HepG2 (cell line): ENCODE results near the gene KISS1R. TPM values are rescaled to one million over a fixed set of nuclear protein-coding genes. Genes with fewer than 3 reads are reported as not detected.
A peak's percentile ranks its signal among the peaks of the same experiment; 100 is the strongest.

Experiments used
- ATAC-seq: fragments of 200-7000 bp; cut with Tn5 transposase; 3 replicates; pipeline ENCODE4 v1.9.1; 2020; ENCODE audit warnings: mild to moderate bottlenecking, moderate library complexity
- BruUV-seq: library from RNA; stranded (reverse); fragments of 400-500 nt; replicated peaks from 2 replicates; lab custom pipeline; 2021; lab: Mats Ljungman, UMichigan
- CTCF ChIA-PET: fragments of 300-600 bp; formaldehyde crosslinking; extraction: SDS; loops from one replicate; lab custom pipeline; 2021; ENCODE audit warnings: low total read pairs, inconsistent platforms, low intra/inter-chr PET ratio; lab: Yijun Ruan, JAX
- POLR2A ChIA-PET: fragments of 350-600 bp; sonication (Branson Sonifier 250); formaldehyde crosslinking; loops from one replicate; lab custom pipeline; 2020; ENCODE audit warnings: antibody characterized with exemption, inconsistent platforms; lab: Yijun Ruan, JAX
- DNase-seq: peaks from one replicate; pipeline ENCODE4 v3.0.0-alpha.2; 2015; ENCODE audit warnings: low spot score
- FAIRE-seq: peaks from 3 replicates; lab custom pipeline; 2011; peaks lifted over from hg19 to GRCh38; lab: Jason Lieb, UNC
- H2AFZ ChIP-seq: one replicate; pipeline ENCODE4 v1.6.1; 2011; ENCODE audit warnings: low read length, inconsistent platforms
- H3K27ac ChIP-seq: fragments of 300-600 bp; 3 replicates; pipeline ENCODE4 v1.8.0; 2011; ENCODE audit warnings: mixed run types, mild to moderate bottlenecking, mixed read lengths, low read length, inconsistent platforms; ENCODE audit not compliant: insufficient read depth; ENCODE audit errors: extremely low read length
- H3K27me3 ChIP-seq, 2 experiments: fragments of 200-600 bp in 1 of 2; 2 replicates in 1 of 2; 3 replicates in 1 of 2; pipeline versions ENCODE4 v1.6.0 to v1.8.0; 2011; ENCODE audit warnings: low read length in 2 of 2, mild to moderate bottlenecking in 2 of 2, moderate library complexity in 2 of 2, inconsistent platforms in 1 of 2; ENCODE audit not compliant: insufficient read depth in 2 of 2, control insufficient read depth in 1 of 2
- H3K36me3 ChIP-seq, 2 experiments: fragments of 200-600 bp in 1 of 2; replicated peaks in 1 of 2; 2 replicates in 1 of 2; 3 replicates in 1 of 2; pipeline versions ENCODE4 v1.5.1 to v1.8.0; 2011; ENCODE audit warnings: low read length in 2 of 2, inconsistent platforms in 1 of 2; ENCODE audit not compliant: insufficient read depth in 2 of 2, control insufficient read depth in 1 of 2
- H3K4me1 ChIP-seq: 2 replicates; pipeline ENCODE4 v1.5.1; 2012; ENCODE audit warnings: low read length, inconsistent platforms; ENCODE audit not compliant: insufficient read depth
- H3K4me2 ChIP-seq: 2 replicates; pipeline ENCODE4 v1.6.0; 2011; ENCODE audit warnings: low read depth, low read length, inconsistent platforms
- H3K4me3 ChIP-seq, 3 experiments: fragments of 200-600 bp in 1 of 3; sonication (generic), shearing (Covaris generic) in 1 of 3; replicated peaks in 1 of 3; 2 replicates each; pipeline ENCODE4 v1.5.1; 2011 to 2016; ENCODE audit warnings: low read length in 3 of 3, inconsistent platforms in 2 of 3, low read depth in 2 of 3, mild to moderate bottlenecking in 2 of 3, control low read depth in 1 of 3, mixed read lengths in 1 of 3; ENCODE audit not compliant: insufficient read depth in 1 of 3
- H3K79me2 ChIP-seq: one replicate; pipeline ENCODE4 v1.6.1; 2011; ENCODE audit warnings: low read length, inconsistent platforms; ENCODE audit not compliant: insufficient read depth
- H3K9ac ChIP-seq: 2 replicates; pipeline ENCODE4 v1.6.0; 2011; ENCODE audit warnings: mild to moderate bottlenecking, low read depth, low read length, inconsistent platforms; ENCODE audit not compliant: insufficient read depth
- H3K9me3 ChIP-seq: 2 replicates; pipeline ENCODE4 v1.5.1; 2012; ENCODE audit warnings: mild to moderate bottlenecking, low read length
- H4K20me1 ChIP-seq: 2 replicates; pipeline ENCODE4 v1.6.0; 2011; ENCODE audit warnings: inconsistent platforms, mild to moderate bottlenecking, low read length, moderate library complexity; ENCODE audit not compliant: insufficient read depth
- KDM4B ChIP-seq: sonication (generic); formaldehyde crosslinking; IDR thresholded peaks from 2 replicates; pipeline ENCODE4 v1.4.0; 2020; ENCODE audit warnings: missing genetic modification reagents
- KMT2B ChIP-seq: IDR thresholded peaks from 2 replicates; pipeline ENCODE4 v1.6.1; 2016; ENCODE audit warnings: missing genetic modification reagents, missing compliant biosample characterization
- NR3C1 ChIP-seq: sonication (generic); formaldehyde crosslinking; IDR thresholded peaks from 2 replicates; pipeline ENCODE4 v1.4.0; 2020; ENCODE audit warnings: missing genetic modification reagents
- RBAK ChIP-seq: sonication (generic); formaldehyde crosslinking; IDR thresholded peaks from 2 replicates; pipeline ENCODE4 v1.5.1; 2020; ENCODE audit warnings: mild to moderate bottlenecking, missing genetic modification reagents
- RBM39 ChIP-seq: fragments of 200-400 bp; formaldehyde crosslinking; IDR thresholded peaks from one replicate; pipeline ENCODE4 v1.6.1; 2018; ENCODE audit warnings: antibody characterized with exemption, mild to moderate bottlenecking, low read depth, low read length; ENCODE audit not compliant: poor library complexity, severe bottlenecking
- RELA ChIP-seq: sonication (generic); formaldehyde crosslinking; IDR thresholded peaks from 2 replicates; pipeline ENCODE4 v1.4.0; 2020; ENCODE audit warnings: missing genetic modification reagents
- SIX4 ChIP-seq: sonication (generic); formaldehyde crosslinking; IDR thresholded peaks from 2 replicates; pipeline ENCODE4 v1.4.0; 2020; ENCODE audit warnings: missing genetic modification reagents
- TCF7L2 ChIP-seq: IDR thresholded peaks from 2 replicates; pipeline ENCODE4 v1.6.1; 2011; ENCODE audit warnings: mild to moderate bottlenecking, low read depth, low read length, moderate library complexity
- ZBTB21 ChIP-seq: sonication (generic); formaldehyde crosslinking; IDR thresholded peaks from 2 replicates; pipeline ENCODE4 v1.4.0; 2020; ENCODE audit warnings: missing genetic modification reagents
- ZFP62 ChIP-seq: sonication (generic); formaldehyde crosslinking; IDR thresholded peaks from 2 replicates; pipeline ENCODE4 v1.4.0; 2020; ENCODE audit warnings: missing genetic modification reagents
- ZIK1 ChIP-seq: sonication (generic); formaldehyde crosslinking; IDR thresholded peaks from 2 replicates; pipeline ENCODE4 v1.5.0; 2020; ENCODE audit warnings: mild to moderate bottlenecking, low read depth, missing genetic modification reagents, borderline replicate concordance
- ZNF674 ChIP-seq: sonication (generic); formaldehyde crosslinking; IDR thresholded peaks from 2 replicates; pipeline ENCODE4 v1.5.0; 2020; ENCODE audit warnings: low read depth, mild to moderate bottlenecking, missing genetic modification reagents
- ZNF781 ChIP-seq: sonication (generic); formaldehyde crosslinking; IDR thresholded peaks from 2 replicates; pipeline ENCODE4 v1.5.1; 2020; ENCODE audit warnings: borderline replicate concordance, mild to moderate bottlenecking, missing genetic modification reagents; ENCODE audit errors: not compliant biosample characterization
- WGBS: methylation state at CpG from one replicate; pipeline ENCODE4 v1.1.6; 2017; ENCODE audit warnings: low lambda C conversion rate; 5-methylcytosine and 5-hydroxymethylcytosine counted together
- in situ Hi-C: cut with HindIII; loops from 2 replicates; pipeline ENCODE4 v1.10.0; 2017; ENCODE audit warnings: low pct_unique_long_range_greater_than_20kb; ENCODE audit not compliant: extremely low pct_ligation_motif_present
- intact Hi-C: fragments of 100-400 bp; cut with micrococcal nuclease; formaldehyde crosslinking; loops from one replicate; pipeline ENCODE4 v1.10.0; 2022; ENCODE audit not compliant: unreplicated experiment
- polyA plus RNA-seq, 8 experiments: library from polyadenylated mRNA; depleted of rRNA in 3 of 8; stranded (reverse) in 7 of 8; unstranded in 1 of 8; fragments of >200 nt; fragmentation: Illumina TruSeq in 4 of 8; extraction: Trizol in 4 of 8; gene quantifications; 2 replicates each; pipeline versions ENCODE4 v1.2.1 to v1.2.3, GENCODE V29; 2011 to 2016; ENCODE audit warnings: low read depth in 4 of 8, missing spikeins in 1 of 8, mixed read lengths in 1 of 8; ENCODE audit not compliant: insufficient read depth in 1 of 8
- total RNA-seq, 5 experiments: library from RNA; depleted of rRNA; stranded (reverse); fragments of >200 nt; fragmentation: Illumina TruSeq; extraction: Trizol; gene quantifications; 2 replicates each; pipeline ENCODE4 v1.2.3, GENCODE V29; 2016; ENCODE audit warnings: low read depth in 1 of 5
- TF ChIP-seq, protein P1 (sequence below): sonication (generic); formaldehyde crosslinking; IDR thresholded peaks from 2 replicates; pipeline ENCODE4 v1.4.0; 2020; ENCODE audit warnings: missing genetic modification reagents
- TF ChIP-seq, protein P2 (sequence below): sonication (generic); formaldehyde crosslinking; IDR thresholded peaks from 2 replicates; pipeline ENCODE4 v1.8.0; 2022; ENCODE audit warnings: mild to moderate bottlenecking, missing genetic modification reagents; ENCODE audit not compliant: insufficient replicate concordance
- TF ChIP-seq, protein P3 (sequence below): sonication (generic); formaldehyde crosslinking; IDR thresholded peaks from 2 replicates; pipeline ENCODE4 v1.4.0; 2020; ENCODE audit warnings: missing genetic modification reagents, borderline replicate concordance
- TF ChIP-seq, protein P4 (sequence below): IDR thresholded peaks from 2 replicates; pipeline ENCODE4 v1.6.1; 2018; ENCODE audit warnings: missing genetic modification reagents

Gene KISS1R
- total and polyA plus RNA-seq, 2 of the 13 experiments (the other 11 are each of a cell fraction or from before 2014, with no cell fraction given), result 1.1 to 10.2 TPM

DNA sequence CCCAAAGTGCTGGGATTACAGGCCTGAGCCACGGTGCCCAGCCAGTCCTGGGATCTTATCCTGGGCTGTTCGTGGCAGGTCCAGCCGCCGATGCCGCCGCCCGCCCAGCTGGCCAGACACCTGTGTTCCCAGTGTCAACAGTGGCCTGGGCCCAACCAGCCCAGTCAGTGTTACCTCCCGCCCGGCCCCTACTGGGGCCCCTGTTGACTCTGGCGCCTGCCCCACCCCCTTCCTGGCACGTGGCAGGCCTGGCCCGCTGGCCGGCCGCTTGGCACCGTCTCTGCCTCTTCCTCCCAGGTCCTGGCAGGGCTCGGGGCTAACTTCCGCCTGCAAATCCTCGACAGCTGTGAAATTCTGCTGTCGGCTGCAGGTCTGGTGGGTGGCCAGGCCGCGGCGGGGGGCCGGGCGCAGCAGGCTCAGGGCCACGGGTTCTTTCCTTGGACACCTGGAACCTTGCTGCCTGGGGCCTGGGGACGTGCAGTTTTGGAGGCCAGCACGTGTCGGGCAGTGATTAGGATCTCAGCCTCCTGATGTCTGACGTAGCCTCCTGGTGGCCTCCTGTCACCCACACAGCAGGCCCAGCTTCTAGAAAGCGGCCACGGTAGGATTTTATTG lies 17.8 kb downstream of the KISS1R start:
- no TSS peak for BruUV-seq
- peak overlapping the region; percentile 46 for H3K4me2 ChIP-seq
- FAIRE-seq, result no peak
- no peaks in the 10 kb centered on the region for H3K27me3 ChIP-seq
- peak overlapping the region; percentile 55 for H3K27ac ChIP-seq
- ChIA-PET POLR2A (interaction anchor here (0.7 to 2.5 kb wide), 6 partner anchors 10 to 45 kb away, joined by 3 to 28 read pairs (median 4); no protein-coding TSS in a partner anchor), CTCF (no interaction called here)
- no peak overlapping the region for H3K9ac ChIP-seq
- intact Hi-C loops, result loop anchor here (2.0 kb wide), 1 partner anchor 18 kb away; no protein-coding TSS in a partner anchor
- in situ Hi-C loops, result no loop called here
- 66% methylated on average over 10 of the region's 31 CpGs for WGBS
- DNase-seq, result peak; percentile 88
- H3K9me3 ChIP-seq, result no peaks in the 10 kb centered on the region
- H3K4me1 ChIP-seq, result peaks cover 91% of the 10 kb centered on the region
- H3K4me3 ChIP-seq, result peak overlapping the region in 1 of 3 experiments; percentile 53; a peak in 1 of 6 replicates
- H4K20me1 ChIP-seq, result peaks cover 48% of the 10 kb centered on the region; the same call in 1 of the 2 replicates
- ATAC-seq, result peak; percentile 89
- peaks cover 80% of the 10 kb centered on the region for H3K79me2 ChIP-seq
- no peak overlapping the region for H2AFZ ChIP-seq
- peaks cover 21 to 63% of the 10 kb centered on the region in 2 experiments; a peak in 4 of 5 replicates for H3K36me3 ChIP-seq
- TF ChIP-seq SIX4 (CRISPR knock-in tag) (peak; percentile 76), RBM39 (peak; percentile 90), TCF7L2 (no peak), ZNF781 (CRISPR knock-in tag) (peak; percentile 81), NR3C1 (CRISPR knock-in tag) (no peak), KDM4B (CRISPR knock-in tag) (peak; percentile 98), ZNF674 (CRISPR knock-in tag) (no peak), RBAK (CRISPR knock-in tag) (no peak), RELA (CRISPR knock-in tag) (no peak), ZBTB21 (CRISPR knock-in tag) (0 out of 2 replicates have a peak, but pooled peaks have one; percentile 27), ZIK1 (CRISPR knock-in tag) (0 out of 2 replicates have a peak, but pooled peaks have one; percentile 30), KMT2B (peak; percentile 72; the same call in 1 of the 2 replicates), ZFP62 (CRISPR knock-in tag) (no peak)
- TF ChIP-seq, protein P1, sequence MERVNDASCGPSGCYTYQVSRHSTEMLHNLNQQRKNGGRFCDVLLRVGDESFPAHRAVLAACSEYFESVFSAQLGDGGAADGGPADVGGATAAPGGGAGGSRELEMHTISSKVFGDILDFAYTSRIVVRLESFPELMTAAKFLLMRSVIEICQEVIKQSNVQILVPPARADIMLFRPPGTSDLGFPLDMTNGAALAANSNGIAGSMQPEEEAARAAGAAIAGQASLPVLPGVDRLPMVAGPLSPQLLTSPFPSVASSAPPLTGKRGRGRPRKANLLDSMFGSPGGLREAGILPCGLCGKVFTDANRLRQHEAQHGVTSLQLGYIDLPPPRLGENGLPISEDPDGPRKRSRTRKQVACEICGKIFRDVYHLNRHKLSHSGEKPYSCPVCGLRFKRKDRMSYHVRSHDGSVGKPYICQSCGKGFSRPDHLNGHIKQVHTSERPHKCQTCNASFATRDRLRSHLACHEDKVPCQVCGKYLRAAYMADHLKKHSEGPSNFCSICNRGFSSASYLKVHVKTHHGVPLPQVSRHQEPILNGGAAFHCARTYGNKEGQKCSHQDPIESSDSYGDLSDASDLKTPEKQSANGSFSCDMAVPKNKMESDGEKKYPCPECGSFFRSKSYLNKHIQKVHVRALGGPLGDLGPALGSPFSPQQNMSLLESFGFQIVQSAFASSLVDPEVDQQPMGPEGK (CRISPR knock-in tag), result peak; percentile 99
- TF ChIP-seq, protein P2, sequence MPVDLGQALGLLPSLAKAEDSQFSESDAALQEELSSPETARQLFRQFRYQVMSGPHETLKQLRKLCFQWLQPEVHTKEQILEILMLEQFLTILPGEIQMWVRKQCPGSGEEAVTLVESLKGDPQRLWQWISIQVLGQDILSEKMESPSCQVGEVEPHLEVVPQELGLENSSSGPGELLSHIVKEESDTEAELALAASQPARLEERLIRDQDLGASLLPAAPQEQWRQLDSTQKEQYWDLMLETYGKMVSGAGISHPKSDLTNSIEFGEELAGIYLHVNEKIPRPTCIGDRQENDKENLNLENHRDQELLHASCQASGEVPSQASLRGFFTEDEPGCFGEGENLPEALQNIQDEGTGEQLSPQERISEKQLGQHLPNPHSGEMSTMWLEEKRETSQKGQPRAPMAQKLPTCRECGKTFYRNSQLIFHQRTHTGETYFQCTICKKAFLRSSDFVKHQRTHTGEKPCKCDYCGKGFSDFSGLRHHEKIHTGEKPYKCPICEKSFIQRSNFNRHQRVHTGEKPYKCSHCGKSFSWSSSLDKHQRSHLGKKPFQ (CRISPR knock-in tag), result peak; percentile 61
- TF ChIP-seq, protein P3, sequence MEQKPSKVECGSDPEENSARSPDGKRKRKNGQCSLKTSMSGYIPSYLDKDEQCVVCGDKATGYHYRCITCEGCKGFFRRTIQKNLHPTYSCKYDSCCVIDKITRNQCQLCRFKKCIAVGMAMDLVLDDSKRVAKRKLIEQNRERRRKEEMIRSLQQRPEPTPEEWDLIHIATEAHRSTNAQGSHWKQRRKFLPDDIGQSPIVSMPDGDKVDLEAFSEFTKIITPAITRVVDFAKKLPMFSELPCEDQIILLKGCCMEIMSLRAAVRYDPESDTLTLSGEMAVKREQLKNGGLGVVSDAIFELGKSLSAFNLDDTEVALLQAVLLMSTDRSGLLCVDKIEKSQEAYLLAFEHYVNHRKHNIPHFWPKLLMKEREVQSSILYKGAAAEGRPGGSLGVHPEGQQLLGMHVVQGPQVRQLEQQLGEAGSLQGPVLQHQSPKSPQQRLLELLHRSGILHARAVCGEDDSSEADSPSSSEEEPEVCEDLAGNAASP (CRISPR knock-in tag), result peak; percentile 87
- TF ChIP-seq, protein P4, sequence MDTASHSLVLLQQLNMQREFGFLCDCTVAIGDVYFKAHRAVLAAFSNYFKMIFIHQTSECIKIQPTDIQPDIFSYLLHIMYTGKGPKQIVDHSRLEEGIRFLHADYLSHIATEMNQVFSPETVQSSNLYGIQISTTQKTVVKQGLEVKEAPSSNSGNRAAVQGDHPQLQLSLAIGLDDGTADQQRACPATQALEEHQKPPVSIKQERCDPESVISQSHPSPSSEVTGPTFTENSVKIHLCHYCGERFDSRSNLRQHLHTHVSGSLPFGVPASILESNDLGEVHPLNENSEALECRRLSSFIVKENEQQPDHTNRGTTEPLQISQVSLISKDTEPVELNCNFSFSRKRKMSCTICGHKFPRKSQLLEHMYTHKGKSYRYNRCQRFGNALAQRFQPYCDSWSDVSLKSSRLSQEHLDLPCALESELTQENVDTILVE (CRISPR knock-in tag), result peak; percentile 88
